B cell (primary cell): ENCODE results near the gene HSPB3.

ENCODE experiments used
- CTCF ChIP-seq: fragments of 200-600 bp; IDR thresholded peaks from one replicate; pipeline ENCODE4 v1.8.0; 2022; ENCODE audit warnings: antibody characterized with exemption, mild to moderate bottlenecking
- EZH2 ChIP-seq: IDR thresholded peaks from 2 replicates; pipeline ENCODE4 v1.6.1; 2012; ENCODE audit warnings: borderline replicate concordance, low read depth, mild to moderate bottlenecking, moderate library complexity, low read length; ENCODE audit not compliant: insufficient read depth, poor library complexity, severe bottlenecking

GRCh38 chr5:54476682-54477081, 21.2 kb downstream of the HSPB3 start:
- TF ChIP-seq CTCF (no peak), EZH2 (no peak)
